Nephron (organoid): Measurements from ENCODE around the gene NARF.

ENCODE experiments used
- H3K27ac Mint-ChIP-seq, 3 experiments: 2 replicates each; pipeline ENCODE4 v1.8.0; 2020; ENCODE audit warnings: mixed read lengths in 3 of 3, mild to moderate bottlenecking in 2 of 3, moderate library complexity in 1 of 3
- H3K27me3 Mint-ChIP-seq: 2 replicates; pipeline ENCODE4 v1.8.0; 2021; ENCODE audit warnings: low read depth, mild to moderate bottlenecking, moderate library complexity, mixed read lengths
- H3K36me3 Mint-ChIP-seq: 2 replicates; pipeline ENCODE4 v1.8.0; 2020; ENCODE audit warnings: low read depth, mixed read lengths
- H3K4me1 Mint-ChIP-seq: 2 replicates; pipeline ENCODE4 v1.8.0; 2020; ENCODE audit warnings: mixed read lengths
- H3K4me3 Mint-ChIP-seq, 3 experiments: 2 replicates each; pipeline ENCODE4 v1.8.0; 2020; ENCODE audit warnings: mild to moderate bottlenecking in 3 of 3, mixed read lengths in 3 of 3, moderate library complexity in 2 of 3
- H3K9me3 Mint-ChIP-seq: 2 replicates; pipeline ENCODE4 v1.8.0; 2020; ENCODE audit warnings: mixed read lengths
- TF ChIP-seq, protein P1 (sequence below), 3 experiments: fragments of 200-600 bp; sonication (generic); IDR thresholded peaks; one replicate each; pipeline ENCODE4 v1.5.0; 2021; ENCODE audit warnings: antibody characterized with exemption in 3 of 3; ENCODE audit not compliant: unreplicated experiment in 3 of 3

The NARF gene

DNA sequence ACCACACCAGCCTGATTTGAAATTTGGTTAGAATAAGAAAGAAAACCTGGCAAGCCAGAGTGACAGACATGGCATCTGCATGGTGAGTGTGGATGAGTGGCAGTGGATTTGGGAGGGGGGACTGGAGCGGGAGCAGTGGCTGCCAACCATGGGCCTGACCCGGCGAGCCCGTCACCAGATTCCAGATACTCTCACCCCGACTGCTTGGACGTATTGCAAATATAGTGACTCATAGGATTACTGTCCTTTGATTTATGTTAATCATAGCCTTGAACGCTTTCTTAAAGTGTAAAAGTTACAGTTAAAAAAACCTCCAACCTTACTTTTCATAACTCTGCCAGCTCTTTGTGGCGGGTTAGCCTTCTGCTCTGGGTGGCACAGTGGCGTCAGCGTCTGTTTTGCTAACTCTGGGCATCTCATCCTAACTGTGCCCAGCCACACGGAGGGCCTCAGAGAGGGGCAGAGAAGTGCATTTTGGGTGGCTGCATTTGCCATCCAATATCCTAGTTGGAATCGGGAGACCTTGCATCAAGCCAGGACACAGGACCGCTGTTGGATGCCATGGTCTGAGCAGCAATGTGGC is 34.2 kb downstream of the NARF start:
- peaks cover 12% of the 10 kb centered on the region for H3K4me1 Mint-ChIP-seq
- H3K4me3 Mint-ChIP-seq = no peak overlapping the region
- no peak overlapping the region for H3K27ac Mint-ChIP-seq
- no peaks in the 10 kb centered on the region for H3K9me3 Mint-ChIP-seq
- H3K27me3 Mint-ChIP-seq = peaks cover 8% of the 10 kb centered on the region
- TF ChIP-seq, protein P1, sequence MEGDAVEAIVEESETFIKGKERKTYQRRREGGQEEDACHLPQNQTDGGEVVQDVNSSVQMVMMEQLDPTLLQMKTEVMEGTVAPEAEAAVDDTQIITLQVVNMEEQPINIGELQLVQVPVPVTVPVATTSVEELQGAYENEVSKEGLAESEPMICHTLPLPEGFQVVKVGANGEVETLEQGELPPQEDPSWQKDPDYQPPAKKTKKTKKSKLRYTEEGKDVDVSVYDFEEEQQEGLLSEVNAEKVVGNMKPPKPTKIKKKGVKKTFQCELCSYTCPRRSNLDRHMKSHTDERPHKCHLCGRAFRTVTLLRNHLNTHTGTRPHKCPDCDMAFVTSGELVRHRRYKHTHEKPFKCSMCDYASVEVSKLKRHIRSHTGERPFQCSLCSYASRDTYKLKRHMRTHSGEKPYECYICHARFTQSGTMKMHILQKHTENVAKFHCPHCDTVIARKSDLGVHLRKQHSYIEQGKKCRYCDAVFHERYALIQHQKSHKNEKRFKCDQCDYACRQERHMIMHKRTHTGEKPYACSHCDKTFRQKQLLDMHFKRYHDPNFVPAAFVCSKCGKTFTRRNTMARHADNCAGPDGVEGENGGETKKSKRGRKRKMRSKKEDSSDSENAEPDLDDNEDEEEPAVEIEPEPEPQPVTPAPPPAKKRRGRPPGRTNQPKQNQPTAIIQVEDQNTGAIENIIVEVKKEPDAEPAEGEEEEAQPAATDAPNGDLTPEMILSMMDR (IDR thresholded peaks at IDR 0.05; ENCODE audit: unreplicated experiment in 3 of 3) = no peak
- H3K36me3 Mint-ChIP-seq = peaks cover 13% of the 10 kb centered on the region

DNA sequence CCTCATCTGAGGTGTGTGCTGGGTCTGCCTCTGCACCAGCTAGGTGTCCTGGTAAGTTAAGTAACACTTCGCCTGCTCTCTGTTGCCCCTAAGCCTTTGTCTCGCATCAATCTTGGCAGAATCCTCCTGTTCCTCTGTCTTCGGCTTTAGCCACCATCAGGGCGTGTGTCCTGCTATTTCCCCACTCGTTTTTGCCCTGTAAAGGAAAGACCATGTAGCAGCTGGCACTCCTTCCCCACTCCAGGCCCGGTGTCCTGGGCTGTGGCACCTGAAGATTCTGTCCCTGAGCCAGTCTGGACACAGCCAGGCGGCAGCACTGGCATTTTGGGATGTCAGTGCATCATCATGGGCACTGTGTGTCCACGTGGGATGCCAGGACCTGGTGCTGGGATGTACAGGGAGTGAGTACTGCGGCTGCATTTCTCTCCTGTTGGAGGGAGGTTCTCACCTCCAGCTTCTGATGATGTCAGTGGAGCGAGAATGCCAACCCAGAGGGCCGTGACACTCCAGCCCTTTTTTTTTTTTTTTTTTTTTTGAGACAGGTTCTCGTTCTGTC is 34.8 kb downstream of the NARF start:
- H3K27me3 Mint-ChIP-seq = peaks cover 8% of the 10 kb centered on the region
- H3K9me3 Mint-ChIP-seq = no peaks in the 10 kb centered on the region
- H3K4me1 Mint-ChIP-seq = peaks cover 17% of the 10 kb centered on the region
- no peak overlapping the region for H3K4me3 Mint-ChIP-seq
- TF ChIP-seq, protein P1 (IDR thresholded peaks at IDR 0.05; ENCODE audit: unreplicated experiment in 3 of 3) = no peak
- peaks cover 11% of the 10 kb centered on the region for H3K36me3 Mint-ChIP-seq
- H3K27ac Mint-ChIP-seq = peak overlapping the region in 1 of 3 experiments; percentile 47

DNA sequence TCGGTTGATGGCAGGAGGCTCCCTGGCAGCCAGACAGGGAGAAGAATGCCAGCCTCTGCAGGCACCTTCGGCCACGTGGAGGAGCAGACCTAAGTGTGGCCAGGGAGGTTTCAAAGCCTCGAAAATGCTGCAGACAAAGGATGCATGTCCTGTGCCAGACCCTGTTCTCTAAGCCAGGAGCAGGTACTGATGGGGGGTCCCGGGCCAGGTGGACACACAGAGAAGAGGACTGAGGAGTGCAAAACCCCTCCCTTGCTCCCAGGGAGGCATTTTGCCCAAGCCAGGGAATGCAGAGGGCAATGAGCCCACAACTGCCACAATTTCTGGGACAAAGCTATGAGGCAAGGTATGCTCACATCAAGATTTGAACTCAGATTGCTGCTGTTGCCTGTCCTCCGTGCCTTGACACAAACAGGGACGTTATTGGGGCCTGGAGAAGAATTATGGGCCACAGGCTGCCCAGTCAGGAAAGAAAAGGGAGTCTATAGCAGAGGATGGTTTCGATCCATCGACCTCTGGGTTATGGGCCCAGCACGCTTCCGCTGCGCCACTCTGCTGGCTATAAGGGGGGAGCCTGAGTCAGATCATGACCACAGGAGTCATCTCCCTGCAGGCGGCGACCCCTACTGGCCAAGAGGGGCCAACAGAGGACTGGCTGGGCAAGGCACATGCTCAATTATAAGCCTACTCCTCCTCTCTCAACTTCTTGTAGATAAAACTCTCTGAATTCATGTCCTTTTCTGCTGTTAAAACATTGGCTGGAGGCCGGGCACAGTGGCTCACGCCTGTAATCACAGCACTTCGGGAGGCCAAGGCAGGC is 35.9 kb downstream of the NARF start:
- Mint-ChIP-seq H3K4me1 (peaks cover 17% of the 10 kb centered on the region), H3K27me3 (peaks cover 8% of the 10 kb centered on the region), H3K36me3 (peaks cover 3% of the 10 kb centered on the region), H3K9me3 (no peaks in the 10 kb centered on the region), H3K27ac (peak overlapping the region; percentile 65 to 90 (median 78)), H3K4me3 (peak overlapping the region; percentile 69 to 87 (median 84))
- TF ChIP-seq, protein P1 (IDR thresholded peaks at IDR 0.05; ENCODE audit: unreplicated experiment in 3 of 3) = peak; percentile 91 to 96 (median 94)

DNA sequence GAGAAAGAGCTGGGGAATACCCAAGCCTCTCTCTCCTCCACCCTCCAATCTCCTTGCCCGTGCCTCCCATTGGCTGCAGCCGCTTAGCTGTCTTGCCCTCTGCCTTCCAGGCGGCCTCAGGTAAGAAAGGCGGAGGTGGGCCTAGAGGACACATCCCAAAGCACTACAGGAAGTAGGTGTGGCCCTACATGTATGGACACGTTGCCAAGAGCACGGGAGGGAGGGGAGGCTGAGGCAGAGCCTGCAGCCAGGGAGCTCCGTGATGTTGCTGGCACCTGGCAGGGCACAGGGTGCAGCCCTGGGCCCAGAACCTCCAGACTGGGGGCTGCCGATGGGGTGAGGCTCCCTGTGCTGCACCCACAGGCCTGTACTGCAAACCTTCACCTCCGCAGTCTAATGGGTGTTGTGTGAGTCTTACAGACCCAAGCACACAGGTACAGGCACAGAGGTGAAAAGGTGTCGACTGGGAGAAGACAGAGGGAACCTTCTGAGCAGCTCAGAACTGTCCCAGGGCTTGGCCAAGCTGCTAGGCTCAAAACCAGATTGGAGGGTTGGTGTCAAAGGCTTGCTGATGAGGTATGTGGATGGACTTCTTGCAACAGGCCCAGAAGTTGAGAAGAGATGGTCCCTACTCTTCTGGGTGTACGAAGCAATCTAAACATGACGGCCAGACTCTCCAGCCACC is 37.4 kb downstream of the NARF start:
- H3K4me3 Mint-ChIP-seq = peak overlapping the region; percentile 75 to 80 (median 77)
- H3K36me3 Mint-ChIP-seq = no peaks in the 10 kb centered on the region
- H3K27me3 Mint-ChIP-seq = peaks cover 8% of the 10 kb centered on the region
- TF ChIP-seq, protein P1 (IDR thresholded peaks at IDR 0.05; ENCODE audit: unreplicated experiment in 3 of 3) = no peak
- no peaks in the 10 kb centered on the region for H3K9me3 Mint-ChIP-seq
- H3K4me1 Mint-ChIP-seq = peaks cover 12% of the 10 kb centered on the region
- no peak overlapping the region for H3K27ac Mint-ChIP-seq

DNA sequence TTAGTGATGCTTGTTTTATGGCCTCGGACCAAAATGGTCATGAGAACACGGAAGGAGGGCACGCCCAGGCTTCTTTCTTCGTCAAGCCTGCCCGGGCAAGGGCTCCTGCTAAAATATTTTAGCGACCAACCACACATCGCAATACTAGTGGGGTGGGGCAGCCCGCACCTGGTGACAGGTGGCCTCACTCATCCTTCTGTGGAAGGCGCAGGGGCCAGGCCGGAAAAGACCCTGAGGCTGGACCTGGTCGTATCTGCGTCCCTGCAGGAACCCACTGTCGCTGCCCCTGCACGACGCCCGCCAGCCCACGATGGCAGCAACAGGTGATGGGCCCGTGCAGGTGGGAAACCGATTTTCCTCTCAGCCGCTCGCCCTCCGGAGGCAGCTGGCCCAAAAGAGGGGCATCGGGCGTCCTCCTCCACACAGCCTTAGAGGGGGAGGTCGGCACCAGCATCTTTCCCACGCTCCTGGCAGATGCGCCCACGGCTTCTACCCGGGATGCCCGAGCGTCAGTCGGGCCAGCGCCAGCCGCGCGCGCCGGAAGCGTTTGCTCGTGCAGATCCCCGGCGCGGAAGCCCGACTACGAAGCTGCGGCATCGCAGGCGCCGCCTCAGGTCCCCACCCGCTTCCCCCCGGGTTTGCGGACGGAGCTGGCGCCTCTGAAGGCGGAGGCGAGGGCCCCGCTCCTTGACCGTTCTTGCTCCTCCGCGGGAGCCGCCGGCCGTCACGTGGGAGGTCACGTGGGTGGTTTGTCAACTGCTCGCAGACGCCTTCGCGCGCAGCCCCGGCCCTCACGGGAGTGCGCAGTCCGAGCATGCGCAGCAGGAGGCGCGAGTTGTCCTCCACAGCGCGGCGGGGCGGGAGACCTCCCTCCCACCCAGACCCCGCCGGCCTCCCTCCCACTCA is 38.2 kb downstream of the NARF start:
- Mint-ChIP-seq H3K4me3 (peak overlapping the region; percentile 75 to 82 (median 81)), H3K36me3 (no peaks in the 10 kb centered on the region), H3K27me3 (peaks cover 8% of the 10 kb centered on the region), H3K9me3 (no peaks in the 10 kb centered on the region), H3K4me1 (peaks cover 12% of the 10 kb centered on the region), H3K27ac (no peak overlapping the region)
- TF ChIP-seq, protein P1 (IDR thresholded peaks at IDR 0.05; ENCODE audit: unreplicated experiment in 3 of 3) = no peak
